ENCODE measurements around the gene DGCR2. TPM values are rescaled to one million over a fixed set of nuclear protein-coding genes. Genes with fewer than 3 reads are reported as not detected.

Gene DGCR2
- polyA plus RNA-seq, 1 donor from 2014 or later = 67.1 TPM

DNA sequence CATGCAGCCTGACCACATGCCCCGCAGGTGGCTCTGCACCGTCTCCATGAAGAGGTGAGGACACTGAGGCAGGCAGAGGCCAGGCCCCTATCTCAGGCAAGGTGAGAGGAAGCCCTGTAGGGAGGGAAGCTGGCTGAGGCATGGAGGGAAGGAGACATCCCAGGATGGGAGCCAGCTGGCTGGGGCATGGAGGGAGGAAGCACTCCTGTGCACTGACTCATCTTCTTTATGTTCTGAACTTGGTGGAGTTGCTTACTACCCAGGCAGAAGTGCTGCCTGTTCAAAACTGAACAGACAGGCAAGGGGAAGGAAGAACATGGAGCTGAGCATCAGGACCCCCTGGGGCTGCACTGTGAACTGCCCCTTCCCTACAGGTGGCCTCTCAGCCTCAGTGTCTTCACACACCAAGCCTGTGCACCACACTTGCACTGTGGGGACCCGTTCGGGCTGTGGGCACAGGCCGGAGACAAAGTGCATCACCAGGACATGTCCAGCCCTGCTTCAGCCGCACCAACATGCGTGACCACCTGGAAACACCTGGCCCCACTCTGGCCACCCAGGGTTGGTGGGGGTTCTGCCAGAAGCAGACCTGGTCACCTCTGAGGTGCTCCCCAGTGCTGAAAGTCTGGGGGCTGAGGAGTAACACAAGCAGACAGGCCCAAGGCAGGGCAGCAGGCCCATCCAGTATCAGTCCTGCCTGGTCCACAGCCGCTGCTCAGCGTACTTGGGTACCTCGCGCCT, 55.5 kb downstream of the DGCR2 start:
- H3K27ac ChIP-seq (ENCODE audit: low read length) = no peak overlapping the region
- H3K79me2 ChIP-seq (replicated peaks; ENCODE audit: insufficient read depth, low read length) = no peaks in the 10 kb centered on the region
- no peak overlapping the region for H2AFZ ChIP-seq (ENCODE audit: low read depth, low read length)
- TF ChIP-seq MXI1 (conservative IDR thresholded peaks at IDR 0.05; ENCODE audit: poor library complexity, severe bottlenecking) (no peak), POLR2AphosphoS5 (IDR thresholded peaks at IDR 0.05) (no peak), SMC3 (conservative IDR thresholded peaks at IDR 0.05; ENCODE audit: poor library complexity) (no peak), REST (IDR thresholded peaks at IDR 0.05; ENCODE audit: borderline replicate concordance) (no peak), EZH2 (IDR thresholded peaks at IDR 0.05; ENCODE audit: borderline replicate concordance, insufficient read depth, low read length, poor library complexity, severe bottlenecking) (no peak), EP300 (conservative IDR thresholded peaks at IDR 0.05; ENCODE audit: poor library complexity, severe bottlenecking) (no peak), TAF1 (IDR thresholded peaks at IDR 0.05; ENCODE audit: low read depth) (no peak), RAD21 (conservative IDR thresholded peaks at IDR 0.05) (no peak)
- TF ChIP-seq, protein P1, sequence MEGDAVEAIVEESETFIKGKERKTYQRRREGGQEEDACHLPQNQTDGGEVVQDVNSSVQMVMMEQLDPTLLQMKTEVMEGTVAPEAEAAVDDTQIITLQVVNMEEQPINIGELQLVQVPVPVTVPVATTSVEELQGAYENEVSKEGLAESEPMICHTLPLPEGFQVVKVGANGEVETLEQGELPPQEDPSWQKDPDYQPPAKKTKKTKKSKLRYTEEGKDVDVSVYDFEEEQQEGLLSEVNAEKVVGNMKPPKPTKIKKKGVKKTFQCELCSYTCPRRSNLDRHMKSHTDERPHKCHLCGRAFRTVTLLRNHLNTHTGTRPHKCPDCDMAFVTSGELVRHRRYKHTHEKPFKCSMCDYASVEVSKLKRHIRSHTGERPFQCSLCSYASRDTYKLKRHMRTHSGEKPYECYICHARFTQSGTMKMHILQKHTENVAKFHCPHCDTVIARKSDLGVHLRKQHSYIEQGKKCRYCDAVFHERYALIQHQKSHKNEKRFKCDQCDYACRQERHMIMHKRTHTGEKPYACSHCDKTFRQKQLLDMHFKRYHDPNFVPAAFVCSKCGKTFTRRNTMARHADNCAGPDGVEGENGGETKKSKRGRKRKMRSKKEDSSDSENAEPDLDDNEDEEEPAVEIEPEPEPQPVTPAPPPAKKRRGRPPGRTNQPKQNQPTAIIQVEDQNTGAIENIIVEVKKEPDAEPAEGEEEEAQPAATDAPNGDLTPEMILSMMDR (IDR thresholded peaks at IDR 0.05; ENCODE audit: poor library complexity, severe bottlenecking) = no peak
- peaks cover 3% of the 10 kb centered on the region for H3K36me3 ChIP-seq (ENCODE audit: insufficient read depth, low read length)
- no peak overlapping the region for H3K4me2 ChIP-seq (ENCODE audit: low read length)
- H3F3A ChIP-seq (ENCODE audit: insufficient read depth, low read length, poor library complexity, severe bottlenecking) = no peaks in the 10 kb centered on the region
- no peak overlapping the region for H3K9ac ChIP-seq (ENCODE audit: low read length)
- H3K4me3 ChIP-seq (ENCODE audit: low read length) = no peak overlapping the region
- no peaks in the 10 kb centered on the region for H3K9me3 ChIP-seq (ENCODE audit: low read length)
- no peaks in the 10 kb centered on the region for H3K27me3 ChIP-seq (ENCODE audit: insufficient read depth, low read depth, low read length)
- no peaks in the 10 kb centered on the region for H4K20me1 ChIP-seq (ENCODE audit: insufficient read depth)
- H3K9me2 ChIP-seq (ENCODE audit: insufficient read depth, low read length) = no peaks in the 10 kb centered on the region

GRCh38 chr22:19065929-19066328, 56.3 kb downstream of the DGCR2 start:
- Histone ChIP-seq H3F3A (ENCODE audit: insufficient read depth, low read length, poor library complexity, severe bottlenecking) (no peaks in the 10 kb centered on the region), H3K79me2 (replicated peaks; ENCODE audit: insufficient read depth, low read length) (no peaks in the 10 kb centered on the region), H3K27me3 (ENCODE audit: insufficient read depth, low read depth, low read length) (no peaks in the 10 kb centered on the region), H3K9me2 (ENCODE audit: insufficient read depth, low read length) (no peaks in the 10 kb centered on the region), H3K4me3 (ENCODE audit: low read length) (no peak overlapping the region), H3K27ac (ENCODE audit: low read length) (no peak overlapping the region), H3K9ac (ENCODE audit: low read length) (no peak overlapping the region), H4K20me1 (ENCODE audit: insufficient read depth) (no peaks in the 10 kb centered on the region), H2AFZ (ENCODE audit: low read depth, low read length) (no peak overlapping the region), H3K9me3 (ENCODE audit: low read length) (no peaks in the 10 kb centered on the region), H3K36me3 (ENCODE audit: insufficient read depth, low read length) (peaks cover 3% of the 10 kb centered on the region), H3K4me2 (ENCODE audit: low read length) (no peak overlapping the region)
- no peak for TF ChIP-seq POLR2AphosphoS5 (IDR thresholded peaks at IDR 0.05)
